Right lobe of liver (tissue), 6 donors: ENCODE measurements around the gene FTO. TPM values are rescaled to one million over a fixed set of nuclear protein-coding genes. Genes with fewer than 3 reads are reported as not detected.

Experiments used
- ATAC-seq, 4 donors: fragments of 200-7000 bp; cut with Tn5 transposase; one replicate each; pipeline ENCODE4 v1.9.1; 2020; ENCODE audit warnings: mild to moderate bottlenecking in 4 of 4, moderate library complexity in 4 of 4
- DNase-seq, 3 donors: peaks; one replicate each; pipeline ENCODE4 v3.0.0-alpha.2; 2020
- H3K27ac ChIP-seq, 3 donors: fragments of 200-600 bp; one replicate each; pipeline ENCODE4 v1.8.0; 2022
- H3K27me3 ChIP-seq, 2 donors: fragments of 200-600 bp; one replicate each; pipeline ENCODE4 v1.8.0; 2022
- H3K36me3 ChIP-seq, 4 donors: fragments of 200-600 bp; sonication (generic) in 1 of 4; one replicate each; pipeline versions ENCODE4 v1.5.1 to v1.8.0; 2017 to 2022; ENCODE audit warnings: control low read depth in 1 of 4
- H3K4me1 ChIP-seq, 4 donors: fragments of 200-600 bp; sonication (generic) in 1 of 4; one replicate each; pipeline versions ENCODE4 v1.5.1 to v1.8.0; 2017 to 2022; ENCODE audit warnings: control low read depth in 1 of 4
- H3K4me3 ChIP-seq, 3 donors: fragments of 200-600 bp; one replicate each; pipeline ENCODE4 v1.8.0; 2022
- H3K9me3 ChIP-seq, 4 donors: fragments of 200-600 bp; sonication (generic) in 1 of 4; one replicate each; pipeline versions ENCODE4 v1.5.1 to v1.8.0; 2017 to 2022; ENCODE audit warnings: control low read depth in 1 of 4
- POLR2A ChIP-seq: fragments of 450-650 bp; IDR thresholded peaks from one replicate; pipeline ENCODE4 v1.6.1; 2017; ENCODE audit warnings: antibody characterized with exemption, mild to moderate bottlenecking
- WGBS: methylation state at CpG from one replicate; pipeline ENCODE4 v1.1.6; 2018; ENCODE audit warnings: low coverage, low lambda C conversion rate; ENCODE audit not compliant: insufficient coverage; ENCODE audit errors: missing lambda C conversion rate; 5-methylcytosine and 5-hydroxymethylcytosine counted together
- intact Hi-C, 2 donors: fragments of 100-400 bp; cut with DNase I; formaldehyde crosslinking; loops; one replicate each; pipeline versions ENCODE4 v1.11.2 to v1.14.1; 2022
- total RNA-seq, 6 experiments: library from RNA; depleted of rRNA in 2 of 6; stranded (reverse); fragments of >200 nt in 2 of 6; fragmentation: NEBNext Ultra II Directional in 3 of 6; extraction: Animal tissue kit (Norgen Biotek cat#: 25700) in 3 of 6; gene quantifications; one replicate each; pipeline versions ENCODE4 v1.1.0 to v1.2.4, GENCODE V29; 2016 to 2023
- TF ChIP-seq, protein P1 (sequence below), 4 donors: fragments of 200-600 bp in 3 of 4; fragments of 450-650 bp in 1 of 4; IDR thresholded peaks; one replicate each; pipeline versions ENCODE4 v1.5.1 to v1.8.0; 2016 to 2022; ENCODE audit warnings: antibody characterized with exemption in 4 of 4, mild to moderate bottlenecking in 2 of 4
- donor health status: DM: no; HTN: yes; CAD: no.
- donor health status: DM: no; HTN: no; CAD: no.
- donor health status: DM: no; HTN: no; CAD: no.
- donor health status: DM: no; HTN: yes; CAD: no.
- donor health status: DM: no; HTN: yes; CAD: no.

The FTO gene
- total RNA-seq, 6 experiments from 2014 or later = 28.9 to 51.6 (median 33.6) TPM

DNA sequence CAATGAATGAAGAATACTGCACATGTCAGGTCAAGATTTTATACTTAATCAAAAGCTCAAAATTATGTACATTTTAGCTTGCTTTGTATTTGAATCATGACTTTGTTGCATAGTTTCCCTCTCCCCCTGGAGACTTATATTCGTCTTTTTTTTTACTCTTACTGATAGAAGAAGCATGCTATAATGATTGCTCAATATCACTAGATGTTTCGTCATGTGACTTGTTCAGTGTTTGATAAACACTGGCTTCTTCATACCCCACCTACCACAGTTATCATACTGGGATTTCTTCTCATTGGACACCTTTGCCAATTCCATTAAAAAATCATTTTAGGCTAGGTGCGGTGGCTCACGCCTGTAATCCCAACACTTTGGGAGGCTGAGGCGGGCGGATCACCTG is 148.7 kb downstream of the FTO start:
- H3K36me3 ChIP-seq = no peaks in the 10 kb centered on the region
- peaks cover 0 to 12% (median 0%) of the 10 kb centered on the region in 4 donors for H3K4me1 ChIP-seq
- DNase-seq = no peak
- H3K27me3 ChIP-seq = no peaks in the 10 kb centered on the region
- intact Hi-C loops = no loop called here
- ATAC-seq = no peak
- H3K9me3 ChIP-seq = no peaks in the 10 kb centered on the region
- 81% methylated on average over 6 of the region's 6 CpGs for WGBS
- TF ChIP-seq, protein P1, sequence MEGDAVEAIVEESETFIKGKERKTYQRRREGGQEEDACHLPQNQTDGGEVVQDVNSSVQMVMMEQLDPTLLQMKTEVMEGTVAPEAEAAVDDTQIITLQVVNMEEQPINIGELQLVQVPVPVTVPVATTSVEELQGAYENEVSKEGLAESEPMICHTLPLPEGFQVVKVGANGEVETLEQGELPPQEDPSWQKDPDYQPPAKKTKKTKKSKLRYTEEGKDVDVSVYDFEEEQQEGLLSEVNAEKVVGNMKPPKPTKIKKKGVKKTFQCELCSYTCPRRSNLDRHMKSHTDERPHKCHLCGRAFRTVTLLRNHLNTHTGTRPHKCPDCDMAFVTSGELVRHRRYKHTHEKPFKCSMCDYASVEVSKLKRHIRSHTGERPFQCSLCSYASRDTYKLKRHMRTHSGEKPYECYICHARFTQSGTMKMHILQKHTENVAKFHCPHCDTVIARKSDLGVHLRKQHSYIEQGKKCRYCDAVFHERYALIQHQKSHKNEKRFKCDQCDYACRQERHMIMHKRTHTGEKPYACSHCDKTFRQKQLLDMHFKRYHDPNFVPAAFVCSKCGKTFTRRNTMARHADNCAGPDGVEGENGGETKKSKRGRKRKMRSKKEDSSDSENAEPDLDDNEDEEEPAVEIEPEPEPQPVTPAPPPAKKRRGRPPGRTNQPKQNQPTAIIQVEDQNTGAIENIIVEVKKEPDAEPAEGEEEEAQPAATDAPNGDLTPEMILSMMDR (IDR thresholded peaks at IDR 0.05) = no peak
- no peak for TF ChIP-seq POLR2A
- no peak overlapping the region for H3K4me3 ChIP-seq
- H3K27ac ChIP-seq = no peak overlapping the region

DNA sequence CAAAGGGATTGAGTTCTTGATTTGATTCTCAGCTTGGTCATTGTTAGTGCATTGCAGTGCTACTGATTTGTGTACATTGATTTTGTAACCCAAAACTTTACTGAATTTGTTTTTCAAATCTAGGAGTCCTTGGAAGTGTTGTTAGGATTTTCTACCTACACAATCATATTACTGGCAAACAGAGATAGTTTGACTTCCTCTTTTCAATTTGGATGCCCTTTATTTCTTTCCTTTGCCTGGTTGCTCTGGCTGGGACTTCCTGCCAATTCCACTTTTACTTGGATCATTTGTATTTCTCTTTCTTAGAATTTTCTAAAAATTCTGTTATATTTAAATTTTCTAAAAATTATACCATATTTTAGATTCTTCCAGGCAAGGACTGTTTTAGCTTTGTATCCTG is 151.1 kb downstream of the FTO start:
- Histone ChIP-seq H3K36me3 (no peaks in the 10 kb centered on the region), H3K4me1 (no peaks in the 10 kb centered on the region), H3K9me3 (no peaks in the 10 kb centered on the region), H3K27ac (no peak overlapping the region), H3K4me3 (no peak overlapping the region), H3K27me3 (no peaks in the 10 kb centered on the region)
- DNase-seq = no peak
- intact Hi-C loops = no loop called here
- ATAC-seq = no peak
- TF ChIP-seq, protein P1 (IDR thresholded peaks at IDR 0.05) = no peak
- TF ChIP-seq POLR2A = no peak

DNA sequence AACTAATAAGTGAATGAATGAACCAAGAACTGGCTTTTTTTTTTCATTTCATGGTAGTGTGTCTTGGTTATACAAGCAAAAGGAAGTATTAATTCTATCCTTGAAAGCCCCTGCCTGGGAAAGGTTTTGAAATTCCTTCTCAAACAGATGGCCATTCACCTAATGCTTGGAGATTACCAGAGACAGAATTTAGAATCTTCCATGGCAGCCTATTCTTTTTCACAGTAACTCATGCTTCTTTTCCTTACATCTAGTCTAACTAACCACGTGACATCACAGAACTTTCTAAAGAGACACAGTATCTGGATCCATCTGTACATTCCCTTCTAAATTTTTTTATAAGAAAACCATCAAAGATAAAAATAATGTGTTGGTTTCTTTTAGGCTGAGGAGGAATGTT is 151.6 kb downstream of the FTO start:
- ATAC-seq = no peak
- Histone ChIP-seq H3K4me1 (no peaks in the 10 kb centered on the region), H3K36me3 (no peaks in the 10 kb centered on the region), H3K27me3 (no peaks in the 10 kb centered on the region), H3K9me3 (no peaks in the 10 kb centered on the region), H3K4me3 (no peak overlapping the region), H3K27ac (no peak overlapping the region)
- DNase-seq = no peak
- no peak for TF ChIP-seq POLR2A
- TF ChIP-seq, protein P1 (IDR thresholded peaks at IDR 0.05) = no peak
- WGBS = 87% methylated on average over 1 of the region's 1 CpG
- intact Hi-C loops = no loop called here

DNA sequence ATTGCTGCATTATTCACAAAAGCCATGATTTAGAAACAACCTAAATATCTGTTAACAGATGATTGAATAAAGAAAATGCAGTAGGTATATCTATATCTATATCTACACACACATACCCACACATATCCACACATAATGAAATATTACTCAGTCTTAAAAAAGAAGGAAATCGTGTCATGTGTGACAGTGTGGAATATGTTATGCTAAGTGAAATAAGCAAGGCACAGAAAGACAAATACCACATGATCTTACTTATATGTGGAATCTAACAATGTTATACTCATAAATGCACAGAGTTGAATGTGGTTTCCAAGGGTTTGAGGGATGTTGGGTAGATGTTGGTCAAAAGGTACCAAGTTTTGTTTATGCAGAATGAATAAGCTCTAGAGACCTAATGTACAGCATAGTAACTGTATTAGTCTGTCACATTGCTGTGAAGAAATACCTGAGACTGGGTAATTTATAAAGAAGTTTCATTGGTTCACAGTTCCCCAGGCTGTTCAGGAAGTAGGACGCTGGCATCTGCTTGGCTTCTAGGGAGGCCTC is 156.1 kb downstream of the FTO start:
- H3K4me3 ChIP-seq = no peak overlapping the region
- no peaks in the 10 kb centered on the region for H3K9me3 ChIP-seq
- H3K27ac ChIP-seq = no peak overlapping the region
- intact Hi-C loops = no loop called here
- DNase-seq (no peak), ATAC-seq (no peak)
- H3K27me3 ChIP-seq = no peaks in the 10 kb centered on the region
- 63% methylated on average over 2 of the region's 2 CpGs for WGBS
- no peaks in the 10 kb centered on the region for H3K4me1 ChIP-seq
- no peaks in the 10 kb centered on the region for H3K36me3 ChIP-seq
- no peak for TF ChIP-seq POLR2A
- TF ChIP-seq, protein P1 (IDR thresholded peaks at IDR 0.05) = no peak

DNA sequence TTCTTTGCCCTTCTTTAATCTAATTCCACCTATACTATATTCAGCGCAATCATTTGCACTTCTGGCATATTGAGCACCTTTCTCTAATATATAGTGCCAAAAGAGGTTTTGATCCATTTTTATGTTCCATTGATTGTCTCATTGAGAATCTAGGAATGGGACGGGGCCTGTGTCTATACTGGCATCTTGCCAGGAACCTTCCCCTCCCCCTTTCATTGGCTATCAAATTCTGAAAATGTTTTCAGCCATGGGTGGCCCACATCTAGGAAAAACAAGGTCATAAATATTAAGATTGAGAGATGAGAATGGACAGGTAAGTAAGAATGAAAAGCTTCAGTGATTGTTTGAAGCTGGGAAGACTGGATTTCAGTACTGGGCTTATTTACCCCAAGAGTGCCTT is 159.9 kb downstream of the FTO start:
- intact Hi-C loops = no loop called here
- 88% methylated on average over 2 of the region's 2 CpGs for WGBS
- Histone ChIP-seq H3K27me3 (no peaks in the 10 kb centered on the region), H3K9me3 (no peaks in the 10 kb centered on the region), H3K27ac (no peak overlapping the region), H3K4me3 (no peak overlapping the region), H3K36me3 (no peaks in the 10 kb centered on the region), H3K4me1 (no peaks in the 10 kb centered on the region)
- ATAC-seq = no peak
- TF ChIP-seq, protein P1 (IDR thresholded peaks at IDR 0.05) = no peak
- no peak for TF ChIP-seq POLR2A
- DNase-seq = no peak
